ENCODE data around the gene ADCY9. TPM values are rescaled to one million over a fixed set of nuclear protein-coding genes. Genes with fewer than 3 reads are reported as not detected.

Gene ADCY9
- total RNA-seq, 2 experiments from 2014 or later, result 7.1 to 7.4 TPM

DNA sequence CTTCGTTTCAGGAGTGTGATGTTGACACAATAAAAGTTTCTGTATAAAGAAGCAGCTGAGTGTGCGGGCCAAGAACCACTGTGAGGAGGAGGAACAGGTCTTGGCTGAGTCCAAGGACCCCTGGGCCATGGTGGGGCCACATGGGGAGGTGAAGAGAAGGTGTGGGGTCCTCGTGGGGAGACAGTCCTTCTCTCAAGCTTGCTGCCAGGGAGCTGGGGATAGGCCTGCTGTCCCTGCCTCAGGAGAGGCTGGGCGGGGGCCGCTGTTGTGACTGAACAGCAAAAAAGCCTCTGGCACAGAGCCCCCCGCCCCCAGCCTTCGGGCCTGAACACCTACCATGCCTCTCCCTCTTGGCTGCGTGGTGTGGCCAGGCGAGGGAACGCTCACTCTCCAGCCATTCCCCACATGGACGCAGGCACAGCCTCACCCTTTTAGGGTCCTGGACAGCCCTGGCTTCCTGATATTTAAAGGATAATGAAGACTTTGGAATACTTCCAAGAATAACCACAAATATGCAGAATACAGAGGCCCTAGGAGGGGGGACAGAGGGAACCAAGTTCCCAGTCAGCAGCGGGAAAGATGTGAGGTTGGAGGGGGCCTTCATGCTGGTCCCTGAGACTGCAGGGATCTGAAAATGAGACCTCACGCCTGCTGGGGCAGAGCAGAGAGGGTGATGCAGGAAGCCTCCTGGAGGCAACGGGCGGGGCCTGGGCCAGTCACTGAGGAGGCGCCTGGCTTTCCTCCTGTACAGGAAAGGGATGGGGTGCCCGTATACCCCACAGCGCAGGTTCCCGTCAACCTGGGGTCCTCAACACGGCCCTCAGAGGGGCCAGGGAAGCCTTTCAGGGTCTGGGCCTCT lies 135.8 kb downstream of the ADCY9 start:
- H3K4me1 Mint-ChIP-seq (ENCODE audit: low read depth), result no peaks in the 10 kb centered on the region
- no peak overlapping the region for H3K4me3 Mint-ChIP-seq
- H3K9me3 Mint-ChIP-seq, result no peaks in the 10 kb centered on the region
- no peak for ATAC-seq (ENCODE audit: poor library complexity)
- POLR2A ChIA-PET, result no interaction called here
- no peak overlapping the region for H3K27ac Mint-ChIP-seq
- H3K27me3 Mint-ChIP-seq, result no peaks in the 10 kb centered on the region
- intact Hi-C loops (cut with DNase I, micrococcal nuclease), result loop anchor here in 1 of 2 experiments (5.0 kb wide), 1 partner anchor 272 kb away; no protein-coding TSS in a partner anchor
- H3K4me3 ChIP-seq (ENCODE audit: low read length), result no peak overlapping the region
- no peak overlapping the region for H3K27ac ChIP-seq (ENCODE audit: low read depth in 1 of 2, low read length in 2 of 2)
- no peak for DNase-seq
- CTCF ChIA-PET, result no interaction called here
- H3K27me3 ChIP-seq (ENCODE audit: control insufficient read depth in 1 of 2, insufficient read depth in 2 of 2, low read length in 2 of 2), result no peaks in the 10 kb centered on the region
- peaks cover 6% of the 10 kb centered on the region for H3K4me1 ChIP-seq (ENCODE audit: insufficient read depth, low read length)
- H3K36me3 Mint-ChIP-seq (ENCODE audit: low read depth), result peaks cover 11% of the 10 kb centered on the region
- H3K36me3 ChIP-seq (ENCODE audit: insufficient read depth, low read length), result peaks cover 3% of the 10 kb centered on the region
- no peaks in the 10 kb centered on the region for H3K9me3 ChIP-seq (ENCODE audit: control insufficient read depth in 1 of 2, insufficient read depth in 1 of 2, low read length in 2 of 2)
- TF ChIP-seq CTCF (IDR thresholded peaks at IDR 0.05), result no peak

- H3K9me3 ChIP-seq (ENCODE audit: control insufficient read depth in 1 of 2, insufficient read depth in 1 of 2, low read length in 2 of 2), result no peaks in the 10 kb centered on the region
- no peak overlapping the region for H3K4me3 Mint-ChIP-seq
- DNase-seq, result no peak
- H3K27ac Mint-ChIP-seq, result no peak overlapping the region
- no peak overlapping the region for H3K27ac ChIP-seq (ENCODE audit: low read depth in 1 of 2, low read length in 2 of 2)
- H3K27me3 Mint-ChIP-seq, result no peaks in the 10 kb centered on the region
- no peak for ATAC-seq (ENCODE audit: poor library complexity)
- no peak overlapping the region for H3K4me3 ChIP-seq (ENCODE audit: low read length)
- no peaks in the 10 kb centered on the region for H3K27me3 ChIP-seq (ENCODE audit: control insufficient read depth in 1 of 2, insufficient read depth in 2 of 2, low read length in 2 of 2)
- peaks cover 6% of the 10 kb centered on the region for H3K4me1 ChIP-seq (ENCODE audit: insufficient read depth, low read length)
- peaks cover 3% of the 10 kb centered on the region for H3K36me3 ChIP-seq (ENCODE audit: insufficient read depth, low read length)
- intact Hi-C loops (cut with DNase I, micrococcal nuclease), result no loop called here
- CTCF ChIA-PET, result no interaction called here
- TF ChIP-seq CTCF (IDR thresholded peaks at IDR 0.05), result no peak
- POLR2A ChIA-PET, result no interaction called here
- H3K4me1 Mint-ChIP-seq (ENCODE audit: low read depth), result no peaks in the 10 kb centered on the region
- no peaks in the 10 kb centered on the region for H3K9me3 Mint-ChIP-seq
- peaks cover 11% of the 10 kb centered on the region for H3K36me3 Mint-ChIP-seq (ENCODE audit: low read depth)
These were observed 136.7 kb downstream of the ADCY9 start for GRCh38 chr16:3979518-3979917.

DNA sequence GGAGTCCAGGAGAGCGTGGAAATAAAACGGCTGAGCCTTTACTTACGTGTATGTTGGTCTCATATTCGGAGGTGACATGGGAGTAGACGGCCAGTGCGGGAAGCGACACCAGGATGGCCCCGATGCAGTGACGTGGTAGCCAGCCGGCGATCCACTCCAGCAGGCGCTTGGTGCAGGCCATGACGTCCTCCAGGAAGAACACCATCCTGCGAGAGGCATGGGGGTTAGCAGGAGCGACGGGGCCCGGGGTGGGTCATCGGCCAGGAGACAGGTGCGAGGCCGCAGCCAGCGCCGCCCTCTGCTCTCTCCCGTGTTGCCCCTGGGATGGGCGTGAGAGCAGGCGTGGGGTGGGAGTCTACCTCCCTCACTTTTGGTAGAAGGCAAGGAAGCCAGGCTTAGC lies 137.2 kb downstream of the ADCY9 start:
- DNase-seq (no peak), ATAC-seq (ENCODE audit: poor library complexity) (no peak)
- no peak overlapping the region for H3K4me3 ChIP-seq (ENCODE audit: low read length)
- Mint-ChIP-seq H3K36me3 (ENCODE audit: low read depth) (peaks cover 11% of the 10 kb centered on the region), H3K4me3 (no peak overlapping the region), H3K27me3 (no peaks in the 10 kb centered on the region), H3K9me3 (no peaks in the 10 kb centered on the region), H3K4me1 (ENCODE audit: low read depth) (no peaks in the 10 kb centered on the region), H3K27ac (no peak overlapping the region)
- POLR2A ChIA-PET, result no interaction called here
- no peaks in the 10 kb centered on the region for H3K9me3 ChIP-seq (ENCODE audit: control insufficient read depth in 1 of 2, insufficient read depth in 1 of 2, low read length in 2 of 2)
- H3K27ac ChIP-seq (ENCODE audit: low read depth in 1 of 2, low read length in 2 of 2), result no peak overlapping the region
- CTCF ChIA-PET, result no interaction called here
- TF ChIP-seq CTCF (IDR thresholded peaks at IDR 0.05), result no peak
- H3K27me3 ChIP-seq (ENCODE audit: control insufficient read depth in 1 of 2, insufficient read depth in 2 of 2, low read length in 2 of 2), result no peaks in the 10 kb centered on the region
- peaks cover 3% of the 10 kb centered on the region for H3K36me3 ChIP-seq (ENCODE audit: insufficient read depth, low read length)
- peaks cover 6% of the 10 kb centered on the region for H3K4me1 ChIP-seq (ENCODE audit: insufficient read depth, low read length)
- intact Hi-C loops (cut with DNase I, micrococcal nuclease), result no loop called here
